ENCODE data around the gene ERMARD.

- no peak for TF ChIP-seq MAX (CRISPR knock-in tag; IDR thresholded peaks at IDR 0.05)
- TF ChIP-seq CTCF (IDR thresholded peaks at IDR 0.05): no peak
- TF ChIP-seq E2F1 (CRISPR knock-in tag; IDR thresholded peaks at IDR 0.05): no peak
- no peak for TF ChIP-seq FOXP4 (CRISPR knock-in tag; IDR thresholded peaks at IDR 0.05)
- no peak for TF ChIP-seq ETV6 (CRISPR knock-in tag; IDR thresholded peaks at IDR 0.05)
- TF ChIP-seq E2F5 (CRISPR knock-in tag; IDR thresholded peaks at IDR 0.05): no peak
- no peak for TF ChIP-seq TCF7 (CRISPR knock-in tag; IDR thresholded peaks at IDR 0.05; ENCODE audit: low read depth)
- no peak for TF ChIP-seq ZBTB21 (CRISPR knock-in tag; IDR thresholded peaks at IDR 0.05; ENCODE audit: borderline replicate concordance)
- no peak for TF ChIP-seq ZNF317 (CRISPR knock-in tag; IDR thresholded peaks at IDR 0.05; ENCODE audit: borderline replicate concordance, low read depth)
- no peak for TF ChIP-seq NFYB (CRISPR knock-in tag; conservative IDR thresholded peaks at IDR 0.05; ENCODE audit: low read depth)
- TF ChIP-seq NR2C2 (CRISPR knock-in tag; IDR thresholded peaks at IDR 0.05): no peak
Observed at GRCh38 chr6:169783971-169784820, 32.8 kb downstream of the ERMARD start.

Measured in WTC11 (cell line).